Activated CD4-positive, alpha-beta T cell treated with anti-CD3 and anti-CD28 coated beads for 24 hours (primary cell): ENCODE measurements around the gene CCR3.

Experiments
- DNase-seq, 2 donors: peaks; one replicate each; pipeline ENCODE4 v3.0.0-alpha.2; 2020; ENCODE audit warnings: low read depth in 2 of 2

CCR3 gene

DNA sequence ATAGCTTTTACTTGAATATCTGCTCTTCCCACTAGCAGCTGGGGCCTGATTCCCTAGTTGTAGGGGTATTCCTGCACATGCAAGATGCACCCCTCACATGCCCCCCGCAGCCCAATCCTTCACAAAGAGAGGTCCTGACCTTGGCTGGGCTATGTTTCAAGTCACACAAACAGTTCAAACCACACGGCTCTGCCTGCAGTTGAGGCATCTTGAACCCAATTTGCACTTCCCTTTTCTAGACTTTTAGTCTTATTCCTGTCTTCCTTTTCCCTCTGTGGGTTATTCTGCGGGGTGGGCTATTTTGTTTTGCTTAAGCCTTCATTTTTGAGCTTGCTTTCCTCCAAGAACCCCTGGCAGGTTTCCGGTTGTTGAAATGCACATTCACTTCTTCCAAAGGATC lies 20.9 kb upstream of the CCR3 start:
- DNase-seq, result no peak

DNA sequence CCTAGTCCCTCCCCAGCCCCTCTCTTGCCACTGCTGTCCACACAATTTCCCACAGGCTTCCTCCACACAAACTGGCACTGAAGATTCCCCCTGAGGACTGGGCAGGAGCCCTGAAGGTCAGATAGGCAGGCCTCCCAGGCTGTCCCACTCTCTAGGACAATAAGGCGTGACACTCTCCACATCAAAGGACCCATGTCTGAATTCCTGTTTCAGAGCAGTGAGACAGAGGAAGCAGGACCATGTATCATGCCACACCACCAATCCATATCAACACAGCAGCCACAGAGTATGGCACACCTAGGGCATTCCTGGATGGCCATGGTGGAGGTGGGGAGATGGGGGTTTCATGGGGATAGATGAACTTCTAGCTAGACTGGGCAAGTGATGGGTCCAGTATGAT lies 20.3 kb upstream of the CCR3 start:
- DNase-seq, result no peak

DNA sequence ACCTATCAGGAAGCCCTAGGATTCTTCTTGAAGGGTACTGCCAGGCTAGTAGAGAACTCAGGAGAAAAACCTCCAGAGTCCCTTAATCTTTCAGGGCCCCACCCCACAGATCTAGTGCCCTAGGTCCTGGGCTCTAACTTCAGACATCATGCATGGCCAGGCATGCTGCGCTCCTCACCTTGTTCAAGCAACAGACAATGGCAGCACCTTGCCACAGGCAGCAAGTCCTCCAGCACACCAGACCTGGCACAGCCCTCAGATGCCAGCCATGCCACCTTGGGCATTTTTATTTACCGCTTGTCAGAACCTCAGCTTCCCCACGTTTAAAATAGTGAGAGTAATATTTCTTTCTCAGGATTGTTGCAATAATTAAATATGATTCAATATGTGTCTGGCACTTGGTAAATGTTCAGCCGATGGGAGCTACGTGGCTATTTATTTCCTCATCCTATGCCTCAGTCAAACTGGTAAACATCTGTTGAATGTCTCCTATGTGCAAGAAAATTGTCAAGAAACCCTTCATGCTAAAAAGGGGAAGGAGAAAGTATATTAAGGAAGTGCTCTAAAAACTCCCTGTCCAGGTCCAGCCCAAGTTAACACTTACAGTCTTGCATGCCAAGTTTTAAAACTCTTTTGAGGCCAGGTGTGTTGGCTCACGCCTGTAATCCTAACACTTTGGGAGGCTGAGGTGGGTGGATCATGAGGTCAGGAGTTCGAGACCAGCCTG lies 19.7 kb upstream of the CCR3 start:
- no peak for DNase-seq

DNA sequence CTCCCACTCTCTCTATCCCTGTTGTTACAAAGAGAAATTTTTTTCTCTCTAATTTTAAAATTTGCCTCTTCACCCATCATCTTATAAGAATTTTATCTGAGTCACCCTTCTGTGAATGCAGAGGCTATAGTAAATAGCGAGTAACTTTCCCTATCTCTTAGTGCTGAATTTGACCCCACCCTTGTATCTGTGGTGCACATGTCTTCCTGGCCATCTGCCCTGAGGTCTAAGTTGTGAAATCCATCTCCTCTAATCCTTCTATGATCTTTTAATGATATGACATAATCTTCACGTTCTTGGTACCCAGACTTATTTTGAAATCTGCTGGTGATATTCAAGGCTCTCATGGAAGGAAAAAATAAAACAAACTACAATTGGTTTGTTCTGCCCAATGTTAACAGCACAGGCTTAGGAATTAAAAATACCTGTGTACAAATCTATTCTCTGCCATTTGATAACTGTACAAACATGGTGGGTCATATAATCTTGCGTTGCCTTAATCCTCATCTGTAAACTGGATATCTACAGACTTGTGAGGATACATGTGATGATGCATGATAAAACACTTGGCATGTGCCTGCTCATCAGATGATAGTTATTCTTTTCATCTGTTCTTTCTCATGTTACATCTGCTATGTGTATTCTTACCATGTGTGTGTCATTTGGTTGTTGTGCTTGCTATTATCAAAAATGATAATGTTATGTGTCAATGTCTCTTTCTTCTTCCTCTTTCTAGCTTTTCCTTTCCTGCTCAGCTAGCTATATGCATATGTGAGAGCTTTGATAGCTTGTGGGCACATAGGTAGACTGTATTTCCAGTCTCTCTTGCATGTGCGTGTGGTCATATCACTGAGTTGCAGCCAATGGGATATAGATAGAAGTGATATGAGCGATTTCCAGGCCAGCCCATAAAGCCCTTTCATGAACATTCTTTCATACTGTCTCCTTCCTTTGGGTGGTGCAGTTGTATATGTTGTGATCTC lies 13.7 kb upstream of the CCR3 start:
- no peak for DNase-seq

DNA sequence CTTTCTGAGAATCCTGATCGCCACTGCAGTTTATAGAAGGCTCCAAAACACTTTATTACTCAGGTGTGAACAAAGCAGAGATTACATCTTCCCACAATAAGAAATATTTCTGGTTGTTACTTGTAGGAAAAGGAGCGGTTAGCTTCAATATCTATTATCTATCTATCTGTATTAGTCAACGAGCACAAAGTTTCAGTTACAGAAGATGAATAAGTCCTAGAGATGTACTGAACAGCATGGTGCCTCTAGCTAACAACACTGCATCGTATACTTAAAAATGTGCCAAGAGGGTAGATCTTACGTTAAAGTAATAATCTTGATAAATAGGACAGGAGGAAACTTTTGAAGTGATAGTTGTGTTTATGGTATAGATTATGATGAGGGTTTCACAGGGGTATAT lies 10.9 kb upstream of the CCR3 start:
- DNase-seq, result no peak

DNA sequence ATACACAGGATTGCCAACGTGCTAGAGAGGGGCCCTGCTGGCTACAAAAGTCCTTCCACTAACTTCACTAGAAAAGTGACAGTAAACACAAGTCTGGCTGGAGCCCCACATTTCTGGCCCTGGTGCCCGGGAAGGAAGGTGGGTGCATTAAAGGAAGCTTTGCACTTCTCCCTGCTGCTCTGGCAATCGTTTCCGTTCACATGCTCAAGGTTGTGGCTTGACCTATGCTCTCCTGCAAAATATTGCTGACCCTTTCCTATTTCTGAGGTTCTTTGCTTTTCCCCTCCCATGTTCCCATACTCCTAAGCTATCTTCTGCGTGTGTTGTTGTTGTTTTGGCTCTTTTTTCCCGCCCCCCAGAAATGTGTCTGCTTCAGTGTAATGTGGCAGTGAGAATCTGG lies 9.1 kb upstream of the CCR3 start:
- no peak for DNase-seq

DNA sequence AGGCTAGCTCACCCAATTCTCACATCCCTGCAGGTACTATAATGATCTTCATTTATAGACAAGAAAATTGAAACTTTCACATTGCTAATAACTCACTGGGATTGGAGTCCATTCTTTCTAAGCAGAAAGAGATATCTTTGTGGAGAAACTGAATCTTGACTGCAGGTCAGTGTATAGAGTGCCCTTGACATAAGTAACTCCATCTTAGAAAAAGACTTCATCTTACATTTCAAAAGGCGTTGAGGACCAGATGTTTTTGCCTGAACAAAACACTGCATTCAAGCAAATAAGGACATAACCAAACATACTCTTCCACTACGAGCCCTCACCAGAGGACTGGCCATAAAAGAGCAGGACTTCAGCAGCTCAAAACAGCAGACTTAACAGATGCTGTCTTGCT lies 6.8 kb upstream of the CCR3 start:
- DNase-seq, result no peak

DNA sequence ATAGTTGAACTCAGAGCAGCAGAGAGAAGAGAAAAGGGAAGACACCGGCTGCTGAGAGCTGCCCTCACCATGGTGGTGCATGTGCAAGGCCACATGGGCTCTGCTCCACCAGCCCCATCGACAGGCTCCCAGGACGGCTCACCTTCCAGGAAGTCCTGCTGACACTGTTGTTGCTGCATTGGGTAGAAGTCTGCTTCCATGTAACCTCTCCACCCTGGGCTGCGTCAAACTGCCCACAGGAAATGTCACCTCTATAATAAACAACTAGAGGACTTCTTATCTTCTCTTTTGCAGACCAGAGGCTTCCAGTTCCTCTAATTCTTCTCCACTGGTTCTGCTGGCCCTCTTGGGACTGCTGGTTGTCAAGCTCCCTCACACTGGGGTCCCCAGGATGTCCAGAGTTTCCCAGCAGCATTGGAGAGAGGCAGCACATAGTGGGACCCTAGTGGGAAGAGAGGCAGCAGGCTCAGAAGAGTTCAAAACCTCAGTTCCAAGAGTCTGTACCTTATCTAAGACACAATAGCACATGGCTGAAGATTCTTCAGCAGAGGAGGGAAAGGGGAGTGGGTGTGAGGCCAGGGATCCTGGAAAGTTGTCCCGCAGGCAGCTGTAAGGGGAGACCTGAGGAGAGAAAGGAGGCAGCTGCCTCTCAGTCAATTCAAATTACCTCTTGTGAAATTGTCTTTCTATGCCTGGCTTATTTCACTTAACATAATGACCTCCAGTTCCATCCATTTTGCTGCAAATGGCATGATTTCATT lies 5.8 kb upstream of the CCR3 start:
- no peak for DNase-seq

DNA sequence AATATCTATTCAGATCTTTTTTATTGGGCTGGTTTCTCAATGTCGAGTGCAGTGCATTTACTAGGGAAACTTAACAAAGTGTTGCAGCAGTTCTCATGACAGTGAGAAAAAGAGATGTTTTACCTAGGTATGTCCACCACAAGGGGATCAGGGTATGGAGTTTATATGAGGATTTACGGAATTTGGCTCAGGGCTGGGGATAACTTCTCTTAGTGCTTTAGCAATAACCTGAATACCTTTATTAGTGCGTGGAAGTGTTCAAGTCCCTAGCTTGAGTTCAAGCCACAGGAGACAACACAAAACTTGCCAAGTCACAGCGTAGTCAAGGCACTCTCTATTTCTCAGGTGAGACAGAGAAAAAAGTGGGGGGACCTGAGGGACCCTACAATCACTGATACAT lies 3.9 kb upstream of the CCR3 start:
- DNase-seq, result no peak

DNA sequence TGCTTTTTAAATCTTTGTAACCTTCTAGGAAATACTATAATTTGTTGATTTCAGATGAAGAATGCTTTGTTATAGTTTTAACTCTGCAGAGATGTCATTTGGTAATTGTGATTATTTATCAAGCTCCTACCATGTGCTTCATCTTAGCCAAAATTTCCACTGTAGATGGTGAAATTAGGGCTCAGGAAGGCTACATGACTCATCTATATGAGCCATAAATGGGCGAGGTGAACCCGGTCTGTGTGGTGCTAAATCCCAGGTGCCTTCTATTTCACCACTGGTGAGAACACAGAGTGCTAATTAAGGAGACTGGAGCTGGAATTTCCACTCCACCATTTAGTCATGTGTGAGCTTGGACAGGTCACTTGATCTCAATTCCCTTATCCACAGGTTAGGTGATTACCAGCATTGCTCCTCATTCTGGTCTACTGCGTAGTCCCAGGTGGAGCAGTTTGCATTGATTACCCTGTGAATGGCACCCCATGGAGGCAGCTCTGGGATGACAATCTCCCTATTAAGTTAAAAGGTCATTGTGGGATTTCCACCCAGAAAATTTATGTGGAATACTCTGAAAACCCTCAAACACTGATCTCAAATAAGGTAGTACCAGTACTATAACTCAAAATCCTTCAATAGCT lies 2.8 kb upstream of the CCR3 start:
- no peak for DNase-seq

DNA sequence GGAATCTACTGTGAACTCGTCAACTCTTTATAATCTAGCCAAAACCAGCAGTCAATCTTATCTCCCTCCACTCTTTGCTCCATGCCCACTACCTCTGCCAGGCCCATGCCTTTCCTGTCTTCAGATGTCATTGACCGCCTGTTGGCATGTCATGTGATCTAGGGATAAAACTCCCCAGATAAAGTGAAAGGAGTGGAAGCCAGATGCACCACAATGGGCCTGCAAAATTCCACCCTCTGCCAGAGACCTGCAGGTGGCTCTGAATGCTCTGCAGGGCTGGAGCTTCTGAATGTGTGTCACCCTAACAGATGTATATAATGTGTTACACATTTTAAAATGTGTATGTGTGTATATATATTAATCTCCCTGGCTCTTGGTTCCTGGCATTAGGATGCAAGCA lies 2.3 kb upstream of the CCR3 start:
- no peak for DNase-seq

DNA sequence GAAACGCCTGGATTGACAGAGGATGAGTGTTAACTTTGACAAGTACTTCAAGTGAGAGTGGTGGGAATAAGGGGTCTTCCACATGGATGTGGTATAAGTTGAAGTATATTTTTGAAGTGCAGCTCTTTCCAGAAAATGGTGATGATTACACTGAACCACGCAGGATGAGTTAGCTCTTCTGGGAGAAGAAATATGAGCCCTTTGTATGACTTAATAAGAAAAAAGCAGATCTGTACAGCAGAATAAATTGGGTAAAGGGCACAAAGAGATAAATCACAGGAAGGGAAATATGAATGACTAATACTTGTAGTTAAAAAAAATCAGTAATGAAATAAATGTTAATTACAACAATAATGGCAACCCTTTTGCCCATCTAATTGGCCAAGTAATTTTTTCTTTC lies 1.3 kb downstream of the CCR3 start:
- DNase-seq, result no peak

DNA sequence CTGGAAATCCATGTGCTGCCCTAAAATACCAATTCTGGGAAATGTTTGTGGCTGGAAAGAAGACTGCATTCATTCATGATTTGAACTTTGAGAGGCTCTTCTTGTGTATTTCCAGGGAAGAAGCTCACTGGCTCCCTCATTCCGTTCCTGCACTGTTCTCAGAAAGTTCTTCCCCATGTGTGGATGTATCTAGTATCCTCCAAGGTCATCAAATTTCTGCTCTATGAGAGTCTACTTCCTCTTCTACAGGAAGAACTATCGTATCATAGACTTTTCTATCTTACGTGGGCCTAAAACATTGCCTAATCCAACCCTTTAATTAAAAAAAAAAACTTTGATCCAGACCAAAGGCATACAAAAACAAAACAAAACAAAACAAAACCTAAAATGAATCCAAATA lies 2.9 kb downstream of the CCR3 start:
- no peak for DNase-seq

DNA sequence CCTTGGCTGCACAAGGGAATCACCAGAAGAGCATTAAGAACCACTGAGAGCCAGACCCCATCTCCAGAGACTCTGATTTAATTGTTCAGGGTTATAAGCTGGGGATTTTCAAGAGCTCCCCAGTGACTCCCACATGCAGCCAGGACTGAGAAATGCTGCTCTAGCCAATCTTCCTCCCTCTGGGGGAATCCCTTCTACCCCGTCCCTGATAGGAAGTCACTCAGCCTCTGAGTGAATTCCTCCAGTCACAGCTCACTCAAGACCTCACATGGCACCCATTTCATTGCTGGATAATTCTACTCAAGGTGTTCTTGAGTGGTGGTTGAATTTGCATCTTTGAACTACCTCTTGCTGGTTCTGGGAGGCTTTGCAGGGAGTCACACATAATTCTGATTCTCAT lies 10.7 kb downstream of the CCR3 start:
- DNase-seq, result no peak

DNA sequence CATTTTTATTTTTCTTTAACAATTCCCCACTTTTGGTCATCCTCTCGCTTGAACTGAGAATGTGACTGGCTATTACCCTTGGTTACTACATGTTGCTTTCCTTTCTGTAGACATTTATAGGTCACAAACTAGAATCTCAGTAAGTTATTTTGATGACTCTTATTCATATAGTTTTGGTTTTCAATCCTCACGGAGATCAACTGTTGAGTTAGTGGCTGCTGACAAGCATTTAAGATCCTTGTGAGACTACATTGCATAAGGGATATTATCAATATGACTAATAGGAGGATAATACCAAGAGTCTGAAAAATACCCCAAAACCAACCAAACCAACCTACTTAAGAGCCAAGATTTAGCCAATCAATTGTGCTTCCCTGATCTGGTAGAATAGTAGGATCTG lies 16.3 kb downstream of the CCR3 start:
- no peak for DNase-seq

DNA sequence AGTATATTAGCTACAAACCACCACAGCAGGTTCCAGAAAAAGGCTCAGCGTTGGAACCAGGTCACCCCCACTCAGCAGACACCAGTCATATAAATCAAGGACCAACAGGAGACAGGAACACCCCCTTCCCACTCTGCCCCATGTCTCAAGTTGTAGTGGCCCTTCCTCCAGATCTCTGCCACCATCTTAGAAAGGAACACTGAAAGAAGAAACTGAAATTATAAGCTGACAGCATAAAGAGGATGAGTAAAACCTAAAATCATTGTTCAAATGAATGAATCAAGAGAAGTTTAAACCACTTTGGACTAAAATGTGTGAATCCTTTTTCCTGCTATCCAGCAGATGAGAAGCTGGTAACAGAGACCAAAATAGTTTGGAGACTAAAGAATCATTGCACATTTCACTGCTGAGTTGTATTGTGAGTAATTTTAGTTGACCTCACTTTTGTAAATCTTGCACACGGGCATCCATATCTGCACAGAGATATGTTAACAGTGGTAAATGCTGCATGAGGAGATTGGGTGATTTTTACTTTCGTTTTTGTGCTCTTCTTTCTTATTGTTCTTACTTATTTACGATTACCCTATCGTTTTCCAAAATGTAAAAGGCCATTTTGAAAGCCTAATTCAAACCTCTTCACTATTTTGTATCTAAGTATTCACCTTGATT lies 19.8 kb downstream of the CCR3 start:
- no peak for DNase-seq

DNA sequence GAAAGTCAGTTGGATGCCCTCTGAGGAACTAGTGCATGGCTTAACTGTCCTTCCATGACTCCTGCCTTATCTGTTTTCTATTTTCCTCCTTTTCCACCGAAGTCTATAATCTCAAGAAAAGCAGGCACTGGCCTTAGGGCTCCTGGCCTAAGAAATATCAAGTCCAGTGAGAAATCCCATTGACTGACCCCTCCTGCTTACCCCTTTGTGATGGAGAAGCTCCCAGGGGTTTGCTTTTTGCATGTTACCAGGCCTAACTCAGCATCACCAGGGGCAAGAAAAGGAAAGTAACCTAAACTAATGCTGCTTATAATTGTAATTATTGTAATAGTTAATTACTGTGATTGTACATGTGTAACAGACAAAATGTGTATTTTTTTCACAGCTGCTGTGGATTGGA lies 21.7 kb downstream of the CCR3 start:
- DNase-seq, result no peak

DNA sequence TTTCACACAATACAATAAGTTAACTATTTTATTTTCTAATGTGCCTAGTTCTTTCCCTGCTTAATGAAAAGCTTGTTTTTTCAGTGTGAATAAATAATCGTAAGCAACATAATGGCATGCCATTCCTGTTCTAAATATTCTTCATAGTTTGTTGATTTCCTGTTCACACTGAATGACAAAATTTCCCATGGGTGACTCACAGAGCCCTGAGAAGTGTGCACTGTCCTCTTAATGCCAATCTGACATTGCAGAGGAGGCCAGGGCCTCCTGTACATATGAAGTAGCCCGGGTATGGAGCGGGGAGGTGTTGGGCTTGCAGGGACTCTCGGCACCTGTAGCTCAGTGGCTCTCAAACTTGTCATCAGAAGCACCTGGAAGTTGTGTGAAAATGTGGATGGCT lies 24.3 kb downstream of the CCR3 start:
- no peak for DNase-seq

DNA sequence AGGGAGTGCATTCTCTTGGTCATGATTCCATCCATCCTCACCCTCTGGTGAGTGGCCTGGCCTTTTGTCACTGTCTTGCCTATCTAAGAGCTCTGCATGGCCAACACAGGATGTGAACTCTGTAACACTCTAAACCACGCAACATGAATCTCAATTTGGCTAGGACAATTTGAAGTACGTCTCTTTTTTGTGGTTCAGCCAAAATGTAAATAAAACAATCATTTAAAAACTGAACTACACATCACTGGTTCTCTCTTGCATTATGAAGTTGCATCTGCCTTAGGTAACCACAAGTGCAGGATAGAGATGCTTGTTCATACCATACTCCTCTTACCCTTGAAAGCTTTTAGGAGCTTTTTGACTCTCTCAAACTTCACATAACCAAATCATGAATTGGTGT lies 27.3 kb downstream of the CCR3 start:
- no peak for DNase-seq

DNA sequence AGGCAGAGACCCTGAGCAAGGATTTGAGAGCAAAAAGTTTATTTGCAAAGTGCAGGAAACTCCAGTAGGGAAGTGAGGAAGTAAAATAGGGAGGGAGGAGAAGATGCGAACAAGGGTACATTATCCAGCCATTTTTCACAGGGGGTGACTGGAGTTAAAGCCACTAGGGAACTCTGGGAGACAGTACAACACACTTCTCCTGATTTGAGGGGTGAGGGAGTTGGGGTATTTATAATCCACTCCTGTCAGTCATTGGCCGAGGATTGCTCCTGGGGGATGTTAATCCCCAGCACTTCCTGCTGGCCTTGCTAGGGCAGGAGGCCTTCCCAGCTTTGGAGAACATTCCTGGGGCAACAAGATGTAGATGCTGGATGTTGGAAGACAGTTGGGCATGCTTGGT lies 28.2 kb downstream of the CCR3 start:
- DNase-seq, result no peak

DNA sequence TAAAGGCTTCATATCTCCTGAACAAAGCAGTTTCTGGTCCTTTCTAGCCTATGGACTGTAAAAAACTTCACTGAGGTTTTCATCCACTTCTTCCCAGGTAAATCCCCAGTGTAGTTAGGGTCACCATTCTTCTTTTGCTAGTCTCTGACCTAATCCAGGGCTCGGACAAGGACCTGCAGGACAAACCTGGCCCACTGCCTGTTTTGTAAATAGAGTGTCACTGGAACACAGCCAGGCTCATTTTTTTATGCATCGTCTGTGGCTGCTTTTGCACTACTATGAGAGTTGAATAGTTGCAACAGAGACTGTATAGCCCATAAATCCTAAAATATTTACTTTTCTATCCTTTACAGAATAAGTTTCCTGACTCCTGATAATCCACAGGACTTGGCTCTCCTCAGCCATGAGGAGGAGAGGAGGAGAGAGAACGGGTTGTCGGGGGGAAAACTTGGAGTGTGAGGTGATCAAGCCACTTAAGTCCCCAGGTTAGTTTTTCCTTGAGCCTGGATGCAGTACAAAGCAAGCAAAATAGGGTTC lies 29.0 kb downstream of the CCR3 start:
- no peak for DNase-seq
